Measurements from ENCODE around the gene PRDX6.
"Not testable (repeated sequence)": the region's sequence is repeated elsewhere in the genome, so short reads cannot be mapped to it uniquely, and the experiment has no call there.

PRDX6 gene

GRCh38 chr1:173469656-173470055, 7.5 kb upstream of the PRDX6 start:
- DNase-seq = no peak

GRCh38 chr1:173470608-173471007, 6.5 kb upstream of the PRDX6 start:
- no peak for DNase-seq

- no peak for DNase-seq
These were observed 3.5 kb upstream of the PRDX6 start for GRCh38 chr1:173473599-173474011.

- DNase-seq = no peak
These were observed 2.9 kb upstream of the PRDX6 start for GRCh38 chr1:173474097-173474779.

GRCh38 chr1:173474780-173475421, 2.2 kb upstream of the PRDX6 start:
- not testable (repeated sequence) for DNase-seq

GRCh38 chr1:173475564-173476196, 1.5 kb upstream of the PRDX6 start:
- DNase-seq = peak in 3 of 4 experiments; percentile 5 to 28 (median 17)

- DNase-seq = peak in 2 of 4 experiments; percentile 1 to 28
These were observed 904 bp upstream of the PRDX6 start for GRCh38 chr1:173476197-173476664.

GRCh38 chr1:173476665-173477285, 360 bp upstream of the PRDX6 start:
- DNase-seq = peak; percentile 91 to 97 (median 96)

- DNase-seq = peak; percentile 60 to 84 (median 78)
These were observed 1.0 kb downstream of the PRDX6 start for GRCh38 chr1:173478094-173478674.

- DNase-seq = peak in 1 of 4 experiments; percentile 7
These were observed 2.5 kb downstream of the PRDX6 start for GRCh38 chr1:173479649-173480048.

- no peak for DNase-seq
These were observed 4.1 kb downstream of the PRDX6 start for GRCh38 chr1:173481195-173481772.

GRCh38 chr1:173482683-173483082, 5.5 kb downstream of the PRDX6 start:
- DNase-seq = no peak

- DNase-seq = no peak
These were observed 7.1 kb downstream of the PRDX6 start for GRCh38 chr1:173484276-173484675.

- no peak for DNase-seq
These were observed 8.3 kb downstream of the PRDX6 start for GRCh38 chr1:173485401-173485800.

- DNase-seq = no peak
These were observed 10.9 kb downstream of the PRDX6 start for GRCh38 chr1:173488001-173488400.

- no peak for DNase-seq
These were observed 12.0 kb downstream of the PRDX6 start for GRCh38 chr1:173489149-173489600.

GRCh38 chr1:173489929-173490328, 12.8 kb downstream of the PRDX6 start:
- no peak for DNase-seq

- DNase-seq = no peak
These were observed 14.4 kb downstream of the PRDX6 start for GRCh38 chr1:173491508-173491907.

GRCh38 chr1:173493125-173493524, 16.0 kb downstream of the PRDX6 start:
- DNase-seq = not testable (repeated sequence)

- DNase-seq = no peak
These were observed 18.6 kb downstream of the PRDX6 start for GRCh38 chr1:173495609-173496267.

GRCh38 chr1:173496757-173497320, 19.7 kb downstream of the PRDX6 start:
- DNase-seq = no peak
